Choroid plexus epithelial cell (primary cell): ENCODE data around the gene UGT1A5.

Experiments
- DNase-seq: peaks from one replicate; pipeline ENCODE4 v3.0.0-alpha.2; 2010; ENCODE audit warnings: low read depth
- H3K4me3 ChIP-seq: 2 replicates; pipeline ENCODE4 v1.5.1; 2011; ENCODE audit warnings: low read depth, mild to moderate bottlenecking, control low read depth, low read length, moderate library complexity
- CTCF ChIP-seq: conservative IDR thresholded peaks from 2 replicates; pipeline ENCODE4 v1.5.1; 2011; ENCODE audit warnings: low read depth, mild to moderate bottlenecking, control low read depth, inconsistent platforms, low read length, moderate library complexity

Gene UGT1A5

GRCh38 chr2:233816771-233817170 lies 104.1 kb downstream of the UGT1A5 start:
- no peak for TF ChIP-seq CTCF
- DNase-seq: no peak

GRCh38 chr2:233817361-233817911 lies 104.7 kb downstream of the UGT1A5 start:
- TF ChIP-seq CTCF: no peak
- no peak overlapping the region for H3K4me3 ChIP-seq
- DNase-seq: no peak

More at GRCh38 chr2:233816771-233817170, 104.1 kb downstream of the UGT1A5 start:
- no peak overlapping the region for H3K4me3 ChIP-seq

GRCh38 chr2:233817995-233818638 lies 105.4 kb downstream of the UGT1A5 start:
- TF ChIP-seq CTCF: no peak
- no peak for DNase-seq
- no peak overlapping the region for H3K4me3 ChIP-seq

GRCh38 chr2:233818639-233819621 lies 106.2 kb downstream of the UGT1A5 start:
- H3K4me3 ChIP-seq: no peak overlapping the region
- TF ChIP-seq CTCF: no peak
- no peak for DNase-seq

GRCh38 chr2:233819884-233820773 lies 107.4 kb downstream of the UGT1A5 start:
- no peak for DNase-seq
- H3K4me3 ChIP-seq: no peak overlapping the region
- no peak for TF ChIP-seq CTCF

GRCh38 chr2:233820774-233821105 lies 108.0 kb downstream of the UGT1A5 start:
- DNase-seq: no peak
- no peak overlapping the region for H3K4me3 ChIP-seq
- no peak for TF ChIP-seq CTCF
